Cardiac fibroblast (primary cell): Measurements from ENCODE around the gene ANXA6.

Source experiments
- DNase-seq, 2 donors: peaks; one replicate each; pipeline versions ENCODE4 v3.0.0 to v3.0.0-alpha.2; 2010; ENCODE audit warnings: low read depth in 2 of 2
- H3K4me3 ChIP-seq, 2 donors: replicated peaks in 1 of 2; 1 replicate in 1 of 2; 2 replicates in 1 of 2; pipeline ENCODE4 v1.5.1; 2011; ENCODE audit warnings: low read depth in 2 of 2, low read length in 2 of 2, mild to moderate bottlenecking in 2 of 2, moderate library complexity in 1 of 2
- TF ChIP-seq, protein P1 (sequence below): IDR thresholded peaks from one replicate; pipeline ENCODE4 v1.5.1; 2011; ENCODE audit warnings: low read depth, mild to moderate bottlenecking, low read length, inconsistent platforms

The ANXA6 gene

GRCh38 chr5:151087486-151087885, 70.1 kb downstream of the ANXA6 start:
- DNase-seq = no peak
- H3K4me3 ChIP-seq = no peak overlapping the region
- TF ChIP-seq, protein P1, sequence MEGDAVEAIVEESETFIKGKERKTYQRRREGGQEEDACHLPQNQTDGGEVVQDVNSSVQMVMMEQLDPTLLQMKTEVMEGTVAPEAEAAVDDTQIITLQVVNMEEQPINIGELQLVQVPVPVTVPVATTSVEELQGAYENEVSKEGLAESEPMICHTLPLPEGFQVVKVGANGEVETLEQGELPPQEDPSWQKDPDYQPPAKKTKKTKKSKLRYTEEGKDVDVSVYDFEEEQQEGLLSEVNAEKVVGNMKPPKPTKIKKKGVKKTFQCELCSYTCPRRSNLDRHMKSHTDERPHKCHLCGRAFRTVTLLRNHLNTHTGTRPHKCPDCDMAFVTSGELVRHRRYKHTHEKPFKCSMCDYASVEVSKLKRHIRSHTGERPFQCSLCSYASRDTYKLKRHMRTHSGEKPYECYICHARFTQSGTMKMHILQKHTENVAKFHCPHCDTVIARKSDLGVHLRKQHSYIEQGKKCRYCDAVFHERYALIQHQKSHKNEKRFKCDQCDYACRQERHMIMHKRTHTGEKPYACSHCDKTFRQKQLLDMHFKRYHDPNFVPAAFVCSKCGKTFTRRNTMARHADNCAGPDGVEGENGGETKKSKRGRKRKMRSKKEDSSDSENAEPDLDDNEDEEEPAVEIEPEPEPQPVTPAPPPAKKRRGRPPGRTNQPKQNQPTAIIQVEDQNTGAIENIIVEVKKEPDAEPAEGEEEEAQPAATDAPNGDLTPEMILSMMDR = no peak

DNA sequence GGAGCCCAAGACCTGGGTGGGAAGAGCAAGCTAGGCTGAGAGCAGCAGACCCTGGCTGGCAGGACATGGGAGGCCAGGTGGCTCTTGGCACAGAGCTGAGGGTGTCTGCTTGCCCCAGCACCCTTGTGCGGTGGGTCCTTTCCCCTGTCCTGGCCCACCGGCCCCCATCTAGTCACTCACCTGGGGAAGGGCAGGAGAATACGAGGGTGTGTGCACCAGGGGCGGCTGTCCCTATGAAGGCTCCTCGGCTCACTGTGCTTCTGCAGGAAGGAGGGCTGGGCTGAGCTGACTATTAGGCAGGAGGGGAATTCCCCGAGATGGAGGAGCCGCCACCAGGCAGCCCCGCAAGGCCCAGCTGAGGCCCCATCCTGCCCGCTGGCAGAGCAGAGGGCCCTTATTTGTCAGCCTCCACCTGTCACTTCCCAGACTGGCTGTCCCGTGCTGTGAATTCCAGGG, 70.6 kb downstream of the ANXA6 start:
- peak in 1 of 2 donors; percentile 56 for DNase-seq
- H3K4me3 ChIP-seq = peak overlapping the region in 1 of 2 donors; percentile 58
- TF ChIP-seq, protein P1 = no peak

DNA sequence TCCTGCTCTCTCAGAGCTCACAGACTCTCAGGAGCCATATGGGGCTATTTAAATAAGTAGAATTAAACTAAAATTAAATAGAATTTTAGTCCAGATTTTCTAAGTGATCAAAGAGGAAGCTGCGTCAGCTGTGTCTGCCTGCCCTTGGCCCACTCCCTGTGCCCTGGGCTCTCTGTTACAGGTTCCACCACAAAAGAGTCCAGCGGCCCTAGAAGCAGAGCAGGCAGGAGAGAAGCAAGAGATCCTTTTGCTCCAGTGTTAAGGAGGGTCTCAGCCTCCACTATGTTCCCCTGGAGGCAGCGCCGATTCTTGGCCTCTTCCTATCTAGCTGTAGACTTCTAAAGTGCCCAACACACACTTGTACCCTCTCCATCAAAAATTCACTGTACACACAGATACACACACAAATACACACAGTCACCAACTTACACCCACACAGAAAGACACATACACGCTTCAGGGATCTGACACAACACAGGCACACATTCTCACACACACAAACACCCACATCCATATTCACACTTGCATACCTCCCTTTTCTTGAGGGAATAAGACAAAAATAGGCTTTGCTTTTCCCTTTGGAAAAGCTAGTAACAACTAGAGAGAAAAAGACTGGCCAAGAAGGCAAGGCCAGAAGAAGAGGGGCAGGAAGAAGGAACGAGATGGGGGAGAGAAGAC, 71.2 kb downstream of the ANXA6 start:
- TF ChIP-seq, protein P1 = no peak
- H3K4me3 ChIP-seq = peak overlapping the region in 1 of 2 donors; percentile 58
- no peak for DNase-seq

GRCh38 chr5:151085517-151086041, 72.0 kb downstream of the ANXA6 start:
- TF ChIP-seq, protein P1 = no peak
- H3K4me3 ChIP-seq = peak overlapping the region in 1 of 2 donors; percentile 58
- peak; percentile 70 to 82 for DNase-seq

DNA sequence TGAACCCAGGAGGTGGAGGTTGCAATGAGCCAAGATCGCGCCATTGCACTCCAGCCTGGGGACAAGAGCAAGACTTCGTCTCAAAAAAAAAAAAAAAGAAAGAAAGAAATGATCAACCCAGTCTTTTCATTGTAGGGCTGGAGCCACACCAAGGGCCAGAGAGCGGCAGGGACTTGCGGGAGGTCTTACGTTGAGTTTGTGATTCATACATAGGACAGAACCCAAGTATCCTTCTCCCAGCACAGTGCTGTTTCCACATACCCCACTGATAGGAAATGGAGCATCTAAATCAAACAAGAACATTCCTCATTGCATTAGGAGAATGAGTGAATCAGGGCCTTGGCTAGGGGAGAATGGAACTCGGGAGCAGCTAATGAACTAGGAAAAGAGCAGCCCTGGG, 73.2 kb downstream of the ANXA6 start:
- TF ChIP-seq, protein P1 = no peak
- no peak overlapping the region for H3K4me3 ChIP-seq
- DNase-seq = peak; percentile 48 to 60

DNA sequence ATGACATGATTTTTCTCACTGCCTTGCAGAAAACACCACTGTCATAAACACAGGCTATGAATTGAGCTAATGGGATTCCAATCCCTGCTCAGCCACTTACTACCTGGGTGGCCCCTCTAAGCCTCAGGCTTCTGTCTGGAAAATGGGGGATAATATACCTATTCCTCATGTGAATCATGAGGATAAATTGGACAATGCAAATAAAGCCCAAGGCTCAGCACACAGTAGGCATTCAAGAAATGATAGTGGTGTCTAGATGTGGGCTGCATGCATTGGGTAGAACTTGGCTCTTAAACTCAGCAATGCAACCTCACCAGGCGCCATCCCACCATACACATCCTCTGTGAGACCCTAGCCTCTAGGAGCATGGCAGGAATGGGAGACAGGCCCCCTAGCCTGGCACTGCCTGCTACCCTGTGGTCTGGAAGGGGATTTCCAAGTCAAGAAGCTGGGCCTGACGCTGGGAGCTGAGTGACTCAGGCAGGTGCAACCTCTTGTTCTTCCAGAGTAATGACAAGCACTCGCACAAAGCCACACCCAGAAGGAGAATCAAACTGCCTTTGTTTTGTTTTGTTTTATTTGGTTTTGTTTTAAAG, 74.4 kb downstream of the ANXA6 start:
- TF ChIP-seq, protein P1 = no peak
- H3K4me3 ChIP-seq = no peak overlapping the region
- peak in 1 of 2 donors; percentile 80 for DNase-seq
